GM20000 (cell line): ENCODE measurements around the gene SLC41A1.

Source experiments
- DNase-seq: peaks from one replicate; pipeline ENCODE4 v3.0.0; 2012; ENCODE audit warnings: low spot score
- CTCF ChIP-seq: IDR thresholded peaks from 2 replicates; pipeline ENCODE4 v1.5.1; 2012; ENCODE audit warnings: mild to moderate bottlenecking, control low read depth; ENCODE audit errors: extremely low read depth, missing control alignments

The SLC41A1 gene

GRCh38 chr1:205797168-205797567, 15.8 kb downstream of the SLC41A1 start:
- no peak for TF ChIP-seq CTCF
- no peak for DNase-seq

GRCh38 chr1:205794011-205794730, 18.8 kb downstream of the SLC41A1 start:
- DNase-seq, result no peak
- no peak for TF ChIP-seq CTCF

- no peak for TF ChIP-seq CTCF
- no peak for DNase-seq
Measured at GRCh38 chr1:205792961-205793673, 19.9 kb downstream of the SLC41A1 start.

GRCh38 chr1:205792481-205792881, 20.5 kb downstream of the SLC41A1 start:
- no peak for TF ChIP-seq CTCF
- no peak for DNase-seq

GRCh38 chr1:205791568-205792180, 21.3 kb downstream of the SLC41A1 start:
- peak; percentile 77 for DNase-seq
- TF ChIP-seq CTCF, result peak; percentile 87

GRCh38 chr1:205787287-205787916, 25.6 kb downstream of the SLC41A1 start:
- DNase-seq, result no peak
- TF ChIP-seq CTCF, result no peak

GRCh38 chr1:205786601-205787000, 26.4 kb downstream of the SLC41A1 start:
- TF ChIP-seq CTCF, result no peak
- no peak for DNase-seq
